Loucy (cell line): ENCODE results near the gene MAIP1.
A peak's percentile ranks its signal among the peaks of the same experiment; 100 is the strongest.

Experiments
- H2AFZ ChIP-seq: fragments of 200-600 bp; sonication (generic); 2 replicates; pipeline ENCODE4 v1.6.0; 2016; ENCODE audit warnings: antibody characterized with exemption, mild to moderate bottlenecking, low read length, moderate library complexity
- H3F3A ChIP-seq: fragments of 200-600 bp; 2 replicates; pipeline ENCODE4 v1.6.0; 2016; ENCODE audit warnings: antibody characterized with exemption, low read depth, mild to moderate bottlenecking
- H3K27me3 ChIP-seq: fragments of 200-600 bp; sonication (generic); 2 replicates; pipeline ENCODE4 v1.6.1; 2014; ENCODE audit warnings: low read length, mild to moderate bottlenecking; ENCODE audit not compliant: insufficient read depth, poor library complexity, severe bottlenecking
- H3K36me3 ChIP-seq: fragments of 200-600 bp; sonication (generic); 2 replicates; pipeline ENCODE4 v1.6.1; 2016; ENCODE audit warnings: low read length; ENCODE audit not compliant: insufficient read depth
- H3K4me1 ChIP-seq: fragments of 200-600 bp; sonication (generic); 2 replicates; pipeline ENCODE4 v1.5.1; 2014; ENCODE audit warnings: low read length, mild to moderate bottlenecking; ENCODE audit not compliant: insufficient read depth, poor library complexity, severe bottlenecking
- H3K4me2 ChIP-seq: fragments of 200-600 bp; sonication (generic); 2 replicates; pipeline ENCODE4 v1.6.0; 2014; ENCODE audit warnings: antibody characterized with exemption, low read length, low read depth, mild to moderate bottlenecking; ENCODE audit not compliant: poor library complexity, severe bottlenecking
- H3K4me3 ChIP-seq: fragments of 200-600 bp; sonication (generic); 2 replicates; pipeline ENCODE4 v1.5.1; 2014; ENCODE audit warnings: low read length, mild to moderate bottlenecking, mixed read lengths; ENCODE audit not compliant: poor library complexity, severe bottlenecking
- H3K79me2 ChIP-seq: fragments of 200-600 bp; sonication (generic); 2 replicates; pipeline ENCODE4 v1.6.1; 2014; ENCODE audit warnings: low read length; ENCODE audit not compliant: insufficient read depth
- H3K9ac ChIP-seq: fragments of 200-600 bp; sonication (generic); 2 replicates; pipeline ENCODE4 v1.6.0; 2014; ENCODE audit warnings: mild to moderate bottlenecking, low read depth, low read length, moderate library complexity; ENCODE audit not compliant: poor library complexity, severe bottlenecking
- H3K9me2 ChIP-seq: fragments of 200-600 bp; sonication (generic); replicated peaks from 2 replicates; pipeline ENCODE4 v1.6.1; 2016; ENCODE audit warnings: low read depth, low read length, mixed read lengths
- H3K9me3 ChIP-seq: fragments of 200-600 bp; sonication (generic); 2 replicates; pipeline ENCODE4 v1.6.1; 2014; ENCODE audit warnings: mild to moderate bottlenecking, antibody characterized with exemption, low read length, low read depth; ENCODE audit not compliant: insufficient read depth
- H4K20me1 ChIP-seq: fragments of 200-600 bp; sonication (generic); 2 replicates; pipeline ENCODE4 v1.6.0; 2014; ENCODE audit warnings: antibody characterized with exemption, low read length, mild to moderate bottlenecking; ENCODE audit not compliant: insufficient read depth, poor library complexity, severe bottlenecking
- CTCF ChIP-seq: fragments of 200-600 bp; sonication (generic); conservative IDR thresholded peaks from 2 replicates; pipeline ENCODE4 v1.5.1; 2014; ENCODE audit warnings: mild to moderate bottlenecking, antibody characterized with exemption, low read length
- EZH2phosphoT487 ChIP-seq: fragments of 200-600 bp; IDR thresholded peaks from 2 replicates; pipeline ENCODE4 v1.6.1; 2018; ENCODE audit warnings: antibody characterized with exemption, mild to moderate bottlenecking, moderate library complexity, borderline replicate concordance

Gene MAIP1

DNA sequence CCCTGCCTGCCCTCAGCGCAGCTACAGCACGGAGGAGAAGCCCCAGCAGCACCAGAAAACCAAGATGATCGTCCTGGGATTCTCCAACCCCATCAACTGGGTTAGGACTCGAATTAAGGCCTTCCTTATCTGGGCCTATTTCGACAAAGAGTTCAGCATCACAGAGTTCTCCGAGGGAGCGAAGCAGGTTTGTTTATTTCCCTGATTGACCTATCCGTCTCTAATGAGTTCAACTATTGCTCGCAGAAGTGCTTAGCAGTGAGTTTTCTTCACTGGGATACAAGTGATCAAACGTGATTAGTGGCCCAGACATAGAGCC lies 639 bp downstream of the MAIP1 start:
- peak overlapping the region; percentile 94 for H2AFZ ChIP-seq
- H3K4me1 ChIP-seq = peaks cover 27% of the 10 kb centered on the region
- H3K27me3 ChIP-seq = no peaks in the 10 kb centered on the region
- H3K36me3 ChIP-seq = peaks cover 22% of the 10 kb centered on the region; the same call in 1 of the 2 replicates
- peak overlapping the region; percentile 97 for H3K4me2 ChIP-seq
- peaks cover 76% of the 10 kb centered on the region for H3K79me2 ChIP-seq
- H3K4me3 ChIP-seq = peak overlapping the region; percentile 100
- no peaks in the 10 kb centered on the region for H3K9me2 ChIP-seq
- peak overlapping the region; percentile 86 for H3K9ac ChIP-seq
- peaks cover 12% of the 10 kb centered on the region for H4K20me1 ChIP-seq
- TF ChIP-seq CTCF (no peak), EZH2phosphoT487 (no peak)
- no peaks in the 10 kb centered on the region for H3F3A ChIP-seq
- H3K9me3 ChIP-seq = no peaks in the 10 kb centered on the region

- H3K9me2 ChIP-seq = no peaks in the 10 kb centered on the region
- H3K4me1 ChIP-seq = peaks cover 18% of the 10 kb centered on the region
- peaks cover 12% of the 10 kb centered on the region for H4K20me1 ChIP-seq
- no peaks in the 10 kb centered on the region for H3K9me3 ChIP-seq
- H3K9ac ChIP-seq = no peak overlapping the region
- H3K79me2 ChIP-seq = peaks cover 63% of the 10 kb centered on the region
- H3K36me3 ChIP-seq = peaks cover 40% of the 10 kb centered on the region; the same call in 1 of the 2 replicates
- no peaks in the 10 kb centered on the region for H3K27me3 ChIP-seq
- H2AFZ ChIP-seq = no peak overlapping the region
- peak overlapping the region; percentile 97 for H3K4me2 ChIP-seq
- H3F3A ChIP-seq = no peaks in the 10 kb centered on the region
- H3K4me3 ChIP-seq = peak overlapping the region; percentile 100
- TF ChIP-seq CTCF = no peak
These were observed 2.6 kb downstream of the MAIP1 start for GRCh38 chr2:199958014-199958413.

DNA sequence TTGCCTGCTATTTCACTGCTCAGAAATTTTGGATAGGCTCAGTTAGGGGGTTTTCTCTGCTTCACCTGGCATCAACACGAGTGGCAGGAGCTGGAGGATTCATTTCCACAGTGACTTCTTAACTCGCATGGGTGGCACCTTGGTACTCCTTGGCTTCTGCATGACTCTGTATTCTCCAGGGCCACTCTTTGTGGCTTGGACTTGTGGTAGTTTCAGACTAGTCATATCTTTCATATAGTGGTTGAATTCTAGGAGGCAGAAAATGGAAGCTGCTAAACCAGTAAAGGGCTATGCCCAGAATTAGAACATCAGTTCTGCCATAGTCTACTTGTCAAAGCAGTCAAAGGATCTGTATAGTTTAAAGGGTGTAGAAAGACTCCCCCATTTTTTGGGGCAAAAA lies 6.8 kb downstream of the MAIP1 start:
- Histone ChIP-seq H2AFZ (no peak overlapping the region), H3K4me2 (no peak overlapping the region), H3K79me2 (peaks cover 21% of the 10 kb centered on the region), H3F3A (no peaks in the 10 kb centered on the region), H3K4me1 (no peaks in the 10 kb centered on the region), H3K9me3 (no peaks in the 10 kb centered on the region), H3K9ac (no peak overlapping the region), H3K36me3 (peaks cover 67% of the 10 kb centered on the region; the same call in 1 of the 2 replicates), H3K27me3 (no peaks in the 10 kb centered on the region), H3K4me3 (no peak overlapping the region), H4K20me1 (no peaks in the 10 kb centered on the region), H3K9me2 (no peaks in the 10 kb centered on the region)
- TF ChIP-seq EZH2phosphoT487 (no peak), CTCF (no peak)
